GM12873 (cell line): ENCODE data around the gene TDRKH.

Source experiments
- TF ChIP-seq, protein P1 (sequence below): IDR thresholded peaks from 2 replicates; pipeline ENCODE4 v1.5.1; 2012; ENCODE audit warnings: low read depth, mild to moderate bottlenecking, moderate library complexity, low read length, control low read depth; ENCODE audit not compliant: insufficient read depth; ENCODE audit errors: missing control alignments

Gene TDRKH

DNA sequence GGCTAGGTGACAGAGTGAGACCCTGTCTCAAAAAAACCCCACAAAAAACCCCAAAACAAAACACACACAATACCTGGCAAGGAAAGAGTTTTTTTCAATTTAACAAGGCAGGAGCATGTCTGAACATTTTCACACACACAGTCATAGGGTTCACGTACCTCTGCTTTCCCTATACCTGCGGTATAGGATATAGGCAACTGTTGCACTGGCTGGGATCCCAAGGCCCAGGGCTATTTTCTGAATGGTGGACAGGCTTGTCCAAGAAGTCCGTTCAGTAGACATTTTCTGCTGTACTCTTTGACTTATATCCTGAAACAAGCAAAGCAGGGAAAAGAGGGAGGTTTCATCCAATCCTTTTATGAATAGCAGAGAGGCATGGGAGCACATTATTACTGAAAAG, 7.6 kb downstream of the TDRKH start:
- TF ChIP-seq, protein P1, sequence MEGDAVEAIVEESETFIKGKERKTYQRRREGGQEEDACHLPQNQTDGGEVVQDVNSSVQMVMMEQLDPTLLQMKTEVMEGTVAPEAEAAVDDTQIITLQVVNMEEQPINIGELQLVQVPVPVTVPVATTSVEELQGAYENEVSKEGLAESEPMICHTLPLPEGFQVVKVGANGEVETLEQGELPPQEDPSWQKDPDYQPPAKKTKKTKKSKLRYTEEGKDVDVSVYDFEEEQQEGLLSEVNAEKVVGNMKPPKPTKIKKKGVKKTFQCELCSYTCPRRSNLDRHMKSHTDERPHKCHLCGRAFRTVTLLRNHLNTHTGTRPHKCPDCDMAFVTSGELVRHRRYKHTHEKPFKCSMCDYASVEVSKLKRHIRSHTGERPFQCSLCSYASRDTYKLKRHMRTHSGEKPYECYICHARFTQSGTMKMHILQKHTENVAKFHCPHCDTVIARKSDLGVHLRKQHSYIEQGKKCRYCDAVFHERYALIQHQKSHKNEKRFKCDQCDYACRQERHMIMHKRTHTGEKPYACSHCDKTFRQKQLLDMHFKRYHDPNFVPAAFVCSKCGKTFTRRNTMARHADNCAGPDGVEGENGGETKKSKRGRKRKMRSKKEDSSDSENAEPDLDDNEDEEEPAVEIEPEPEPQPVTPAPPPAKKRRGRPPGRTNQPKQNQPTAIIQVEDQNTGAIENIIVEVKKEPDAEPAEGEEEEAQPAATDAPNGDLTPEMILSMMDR: no peak

- TF ChIP-seq, protein P1: no peak
These were observed 10.4 kb downstream of the TDRKH start for GRCh38 chr1:151779852-151780251.

DNA sequence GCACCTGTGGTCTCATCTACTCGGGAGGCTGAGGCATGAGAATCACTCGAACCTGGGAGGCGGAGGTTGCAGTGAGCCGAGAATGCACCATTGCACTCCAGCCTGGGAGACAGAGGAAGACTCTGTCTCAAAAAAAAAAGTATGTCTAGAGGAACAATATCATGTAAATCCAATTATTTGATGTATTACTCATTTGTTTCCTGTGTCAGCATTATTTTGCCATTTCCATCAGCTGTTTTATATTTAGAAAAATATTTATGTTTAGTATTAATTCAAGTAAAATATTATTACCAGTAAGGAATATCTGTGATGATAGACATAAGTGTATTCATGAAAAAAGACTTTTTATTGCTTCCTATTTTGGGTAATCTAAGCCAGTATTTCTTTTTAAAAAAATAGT, 13.0 kb downstream of the TDRKH start:
- TF ChIP-seq, protein P1: no peak

GRCh38 chr1:151776665-151777062, 13.6 kb downstream of the TDRKH start:
- TF ChIP-seq, protein P1: no peak

DNA sequence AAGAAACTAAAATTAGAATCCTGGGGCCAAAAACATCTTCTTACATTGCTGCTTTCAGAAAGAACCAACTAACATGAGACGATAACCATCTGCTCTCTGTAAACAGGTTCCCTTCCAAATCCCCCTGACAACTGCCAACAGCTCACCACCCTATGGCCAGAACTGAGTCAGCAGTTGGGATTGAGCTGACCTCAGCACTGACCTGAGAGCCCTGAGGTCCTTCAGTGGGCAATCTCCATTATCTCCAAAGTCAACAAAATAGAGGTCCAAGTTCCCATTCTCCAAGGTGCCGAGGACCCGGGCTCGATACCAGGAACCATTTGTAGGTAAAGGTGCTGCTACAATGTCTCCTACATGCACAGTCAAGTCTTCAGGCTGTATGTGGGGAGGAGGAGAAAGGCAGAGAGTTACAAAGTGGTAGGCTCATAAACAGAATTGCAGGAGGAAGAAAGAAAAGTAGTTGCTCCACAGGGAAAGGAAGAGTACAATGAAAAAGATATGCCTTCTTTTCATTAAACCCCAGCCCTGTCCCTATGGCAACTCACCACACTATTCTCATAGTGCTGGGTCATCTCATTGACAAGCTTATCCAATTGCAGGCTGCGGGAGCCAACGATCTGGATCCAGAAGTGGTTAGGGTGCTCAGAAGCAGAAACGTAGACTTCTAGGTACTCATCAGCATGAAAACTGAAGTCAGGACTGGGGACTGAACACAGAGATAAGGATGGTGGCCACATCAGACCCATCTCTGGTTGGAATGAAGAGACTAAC, 14.2 kb downstream of the TDRKH start:
- TF ChIP-seq, protein P1: no peak

DNA sequence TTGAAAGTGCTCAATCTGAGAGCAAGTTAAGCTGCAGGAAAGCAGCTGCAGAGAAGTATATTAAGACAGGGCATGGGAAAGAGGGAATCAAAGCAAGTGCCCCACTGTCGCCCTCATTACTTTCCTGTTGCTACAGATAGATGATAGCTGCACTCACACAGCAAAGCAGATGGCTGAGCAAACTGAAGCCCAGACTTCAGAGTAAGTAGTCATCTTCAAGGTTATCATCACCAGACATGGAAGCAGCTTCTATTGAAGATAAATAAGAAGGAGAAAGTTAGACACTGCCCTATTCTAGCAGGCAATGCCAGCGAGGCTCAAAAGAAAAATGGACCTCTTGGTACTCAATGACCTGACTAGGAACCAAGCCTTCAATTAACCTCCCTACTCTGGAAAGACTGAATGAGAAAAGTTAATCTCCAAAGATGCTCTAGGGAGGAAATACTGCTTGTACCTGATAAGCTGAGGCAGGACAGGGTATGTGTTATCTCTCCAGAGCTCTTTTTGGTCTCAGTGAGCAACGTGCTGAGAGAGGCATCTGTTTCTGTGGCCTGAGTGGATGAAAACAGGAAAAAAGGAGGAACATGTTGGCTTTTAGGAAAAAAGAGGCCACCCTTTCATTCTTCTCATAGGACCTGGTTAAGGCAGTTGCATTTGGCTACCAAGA, 15.9 kb downstream of the TDRKH start:
- TF ChIP-seq, protein P1: no peak

GRCh38 chr1:151773702-151774101, 16.6 kb downstream of the TDRKH start:
- TF ChIP-seq, protein P1: no peak
